ENCODE data around the gene KATNA1.

DNA sequence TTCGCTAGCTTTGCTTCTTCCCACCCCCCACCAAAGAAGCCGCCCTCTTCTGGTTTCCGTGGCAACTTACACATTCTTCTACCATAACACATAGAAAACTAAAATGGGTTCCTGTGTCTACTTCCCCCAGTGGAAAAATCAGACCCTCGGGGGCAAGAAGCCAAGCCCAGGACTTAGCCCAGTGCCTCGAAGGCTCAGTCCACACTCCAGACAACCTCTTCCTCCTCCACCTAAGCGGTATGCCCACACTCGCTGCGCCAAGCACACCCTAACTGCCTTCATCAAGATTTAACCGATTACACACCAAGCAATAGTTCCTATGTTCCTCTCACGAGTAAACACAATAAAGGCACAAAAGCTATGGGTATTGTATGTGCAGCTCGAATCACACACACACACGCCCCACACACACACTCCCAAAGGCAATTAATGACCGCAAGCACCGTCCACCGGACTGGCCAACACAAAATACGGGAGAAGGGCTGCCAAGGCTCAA, 103.2 kb downstream of the KATNA1 start:
- TF ChIP-seq POLR2AphosphoS5 (IDR thresholded peaks at IDR 0.05): no peak
- TF ChIP-seq, protein P1, sequence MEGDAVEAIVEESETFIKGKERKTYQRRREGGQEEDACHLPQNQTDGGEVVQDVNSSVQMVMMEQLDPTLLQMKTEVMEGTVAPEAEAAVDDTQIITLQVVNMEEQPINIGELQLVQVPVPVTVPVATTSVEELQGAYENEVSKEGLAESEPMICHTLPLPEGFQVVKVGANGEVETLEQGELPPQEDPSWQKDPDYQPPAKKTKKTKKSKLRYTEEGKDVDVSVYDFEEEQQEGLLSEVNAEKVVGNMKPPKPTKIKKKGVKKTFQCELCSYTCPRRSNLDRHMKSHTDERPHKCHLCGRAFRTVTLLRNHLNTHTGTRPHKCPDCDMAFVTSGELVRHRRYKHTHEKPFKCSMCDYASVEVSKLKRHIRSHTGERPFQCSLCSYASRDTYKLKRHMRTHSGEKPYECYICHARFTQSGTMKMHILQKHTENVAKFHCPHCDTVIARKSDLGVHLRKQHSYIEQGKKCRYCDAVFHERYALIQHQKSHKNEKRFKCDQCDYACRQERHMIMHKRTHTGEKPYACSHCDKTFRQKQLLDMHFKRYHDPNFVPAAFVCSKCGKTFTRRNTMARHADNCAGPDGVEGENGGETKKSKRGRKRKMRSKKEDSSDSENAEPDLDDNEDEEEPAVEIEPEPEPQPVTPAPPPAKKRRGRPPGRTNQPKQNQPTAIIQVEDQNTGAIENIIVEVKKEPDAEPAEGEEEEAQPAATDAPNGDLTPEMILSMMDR (IDR thresholded peaks at IDR 0.05): no peak
